ENCODE data around the gene HAUS3.
A peak's percentile ranks its signal among the peaks of the same experiment; 100 is the strongest.

The HAUS3 gene

DNA sequence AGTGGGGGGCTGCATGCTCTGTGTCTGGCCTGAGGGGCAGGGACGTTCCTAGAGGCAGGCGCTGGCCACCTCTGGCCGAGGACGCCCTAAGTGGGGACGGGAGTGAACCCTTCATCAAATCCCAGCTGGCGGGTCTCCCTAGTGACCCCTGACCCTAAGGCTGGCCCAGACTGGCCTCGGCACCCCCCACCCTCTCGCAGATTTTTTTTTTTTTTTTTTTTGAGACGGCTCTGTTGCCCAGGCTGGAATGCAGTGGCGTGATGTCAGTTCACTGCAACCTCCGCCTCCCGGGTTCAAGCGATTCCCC is 21.0 kb upstream of the HAUS3 start:
- no peak for DNase-seq

DNA sequence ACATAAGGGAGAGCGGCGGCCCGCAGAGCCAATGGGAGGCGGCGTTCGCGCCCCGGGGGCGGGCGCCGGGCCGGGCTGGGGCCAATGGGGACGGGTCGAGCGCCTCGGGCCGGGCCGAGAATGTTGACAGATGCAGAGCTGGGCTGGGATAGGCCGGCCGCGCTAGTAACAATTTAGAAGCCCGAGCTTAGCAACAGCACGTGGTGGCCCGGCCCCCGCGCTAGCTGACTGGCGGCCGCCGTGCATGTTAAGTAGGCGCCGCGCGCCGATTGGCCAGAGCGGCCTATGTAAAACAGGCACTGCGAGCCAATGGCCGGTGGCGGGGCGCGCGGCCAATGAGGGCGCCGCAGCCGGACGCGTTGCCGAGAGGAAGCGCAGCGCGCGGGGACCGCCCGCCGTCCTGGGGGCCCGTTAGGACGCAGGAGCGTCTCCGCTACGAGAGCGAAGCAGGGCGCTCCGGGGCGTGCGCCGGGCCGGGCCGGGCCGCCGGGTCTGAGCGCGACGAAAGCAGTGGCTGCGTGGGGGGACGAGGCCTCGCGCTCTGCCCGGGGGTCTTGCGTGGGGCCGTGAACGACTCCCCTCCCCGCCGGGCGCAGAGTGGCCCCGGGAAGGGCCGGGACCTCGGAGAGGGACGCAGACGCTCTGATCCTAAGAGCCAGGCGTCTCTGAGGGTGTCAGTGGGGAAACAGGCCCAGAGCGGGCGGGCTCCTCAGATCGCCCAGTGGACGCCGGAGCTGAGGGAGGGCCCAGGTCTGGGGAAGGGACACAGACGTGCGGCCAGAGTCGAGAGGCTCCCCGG is 20.4 kb upstream of the HAUS3 start:
- DNase-seq = peak; percentile 92

DNA sequence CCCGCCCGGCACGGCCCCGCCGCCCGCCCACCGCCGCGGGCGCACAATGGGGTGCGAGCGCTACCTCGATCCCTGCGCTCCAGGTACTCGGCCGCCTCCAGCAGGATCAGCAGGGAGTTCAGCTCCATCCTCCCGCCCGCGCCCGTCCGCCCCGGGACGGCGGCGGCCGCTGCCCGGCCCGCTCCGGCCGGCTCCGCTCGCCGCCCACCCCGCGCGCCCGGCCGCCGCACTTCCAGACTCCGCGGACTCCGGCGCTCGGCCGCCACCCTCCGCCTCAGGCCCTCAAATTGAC is 19.9 kb upstream of the HAUS3 start, which contains the start of gene MXD4:
Gene MXD4, minus strand, starts transcription at position 257 of the 292 bp plus-strand sequence. Its CDS starts 129 bp downstream, at position 128.
- DNase-seq = no peak

DNA sequence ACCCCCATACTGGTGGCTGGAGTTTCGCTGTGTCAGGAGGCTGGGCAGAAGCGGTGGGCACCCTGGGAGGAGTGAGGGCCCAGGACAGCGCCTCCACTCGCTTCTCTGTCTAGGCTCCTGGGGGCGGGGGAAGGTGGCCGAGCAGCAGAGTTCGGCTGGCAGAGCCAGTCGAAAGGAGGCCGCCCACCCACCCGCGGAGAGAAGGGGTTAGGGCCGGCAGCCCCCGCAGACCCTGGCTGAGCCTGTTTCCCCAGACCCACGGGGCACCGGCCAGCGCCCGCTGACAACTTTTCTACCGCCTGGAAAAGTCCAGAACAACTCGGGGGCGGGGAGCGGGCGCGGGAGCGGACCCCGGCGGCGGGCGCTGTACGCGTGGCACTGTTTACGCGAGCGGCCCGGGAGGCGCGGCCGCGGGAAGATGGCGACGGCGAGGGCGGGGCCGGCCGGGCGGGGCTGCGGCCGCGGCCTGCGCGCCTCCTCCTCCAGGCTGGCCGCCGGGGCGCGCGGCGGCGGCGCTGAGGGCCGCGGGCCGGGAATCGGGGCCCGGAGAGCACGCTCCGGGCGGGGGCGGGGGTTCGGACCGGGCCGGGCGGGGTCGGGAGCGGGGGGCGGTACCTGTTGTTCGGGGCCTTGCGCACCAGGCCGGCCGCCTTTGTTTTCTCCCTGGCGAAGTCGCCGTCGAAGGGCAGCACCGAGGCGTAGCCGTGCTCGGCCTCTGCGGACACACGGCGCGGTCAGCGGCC is 19.4 kb upstream of the HAUS3 start:
- no peak for DNase-seq

DNA sequence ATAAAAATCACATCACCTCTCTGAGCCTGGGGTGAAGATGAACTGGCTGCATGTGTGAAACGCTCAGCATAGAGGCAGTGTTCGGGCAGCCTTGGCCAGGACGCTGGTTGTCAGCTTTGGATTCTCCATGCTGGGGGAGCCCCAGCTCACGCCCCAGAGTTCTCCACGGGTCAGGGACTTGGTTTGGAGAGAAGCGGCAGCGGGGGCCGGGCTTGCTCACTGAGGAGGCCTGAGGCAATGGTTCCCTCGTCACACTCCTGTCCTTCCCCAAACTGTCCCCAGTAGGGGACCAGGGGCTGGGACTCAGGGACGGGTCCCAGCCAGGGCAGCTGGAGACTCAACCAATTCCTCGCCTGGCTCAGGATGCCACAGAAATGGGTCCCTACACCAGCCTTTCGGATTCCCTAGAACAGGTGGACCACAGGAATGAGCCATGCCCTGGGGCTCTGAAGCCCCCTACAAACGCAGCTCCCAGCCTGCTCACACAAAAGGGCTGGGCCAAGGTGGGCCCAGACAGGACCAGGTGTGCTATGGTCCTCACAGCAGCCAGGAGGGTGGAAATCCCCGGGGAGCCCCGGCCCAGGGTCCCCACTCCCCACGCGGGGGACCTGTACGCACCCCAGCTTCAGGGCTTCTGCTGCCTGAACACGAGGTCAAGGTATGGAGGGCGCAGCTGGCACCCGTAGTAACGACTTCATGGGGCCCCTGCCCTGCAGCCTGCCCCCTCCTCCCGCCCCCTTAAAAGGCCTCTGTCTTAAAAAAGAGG is 18.6 kb upstream of the HAUS3 start:
- no peak for DNase-seq

DNA sequence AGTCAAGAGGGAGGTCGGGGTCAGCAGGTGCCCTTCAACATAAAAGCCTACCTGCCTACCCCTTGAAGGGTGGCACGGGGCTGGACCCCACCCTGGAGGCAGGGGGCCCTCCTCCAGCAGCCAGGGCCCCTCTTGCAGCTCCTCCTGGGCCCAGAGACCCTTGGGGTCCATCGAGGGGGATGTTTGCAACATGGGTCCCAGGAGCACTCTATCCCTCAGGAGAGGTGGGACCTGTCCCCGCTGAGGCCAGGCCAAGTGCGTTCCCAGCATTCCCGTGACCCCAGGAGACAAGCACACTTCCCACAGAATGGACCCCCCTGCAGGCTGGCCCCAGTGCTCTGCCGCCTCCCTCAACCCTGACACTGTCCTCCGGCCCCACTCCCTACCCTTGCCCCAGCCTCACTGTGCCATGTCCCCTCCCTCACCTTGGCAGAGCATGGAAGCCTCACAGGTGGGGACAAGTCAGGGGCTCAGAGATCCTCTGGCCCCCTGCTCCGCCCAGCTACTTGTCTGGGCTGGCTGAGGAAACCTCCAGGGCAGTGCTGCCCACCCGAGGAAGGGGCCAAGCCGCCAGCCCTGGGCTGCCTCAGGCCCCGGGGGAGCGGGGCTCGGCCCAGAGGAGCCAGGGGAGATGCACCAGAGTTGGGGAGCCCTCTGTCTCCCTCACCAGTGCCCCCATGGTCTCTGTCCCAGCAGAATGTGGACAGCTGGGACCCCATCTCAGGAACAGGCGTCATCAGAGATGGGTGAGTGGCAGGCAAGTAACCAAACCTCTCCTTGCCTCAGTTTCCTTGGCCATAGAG is 17.8 kb upstream of the HAUS3 start:
- DNase-seq = no peak

DNA sequence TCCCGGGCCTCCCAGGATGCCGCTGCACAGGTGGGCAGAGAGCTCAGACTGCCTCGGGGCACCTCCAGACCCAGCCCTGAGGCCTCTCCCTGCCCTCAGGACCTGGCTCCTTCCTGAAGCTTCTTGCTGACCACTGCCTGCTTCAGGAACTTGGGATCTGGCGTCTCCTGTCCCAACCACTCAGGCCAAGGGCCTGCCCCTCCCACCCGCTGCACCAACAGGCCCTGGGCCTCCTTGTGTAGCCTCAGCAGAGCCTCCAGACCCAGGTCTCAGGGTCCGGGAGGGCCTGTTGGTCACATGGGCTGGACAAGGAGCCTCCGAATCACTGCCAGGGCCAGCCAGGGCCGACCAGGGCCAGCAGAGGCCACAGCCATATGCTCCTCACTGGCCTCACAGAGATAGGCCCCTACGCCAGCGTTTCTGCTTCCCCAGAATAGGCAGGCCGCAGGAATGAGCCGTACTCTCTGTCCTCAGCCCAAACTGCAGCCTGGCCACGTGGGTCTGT is 17.2 kb upstream of the HAUS3 start:
- no peak for DNase-seq

DNA sequence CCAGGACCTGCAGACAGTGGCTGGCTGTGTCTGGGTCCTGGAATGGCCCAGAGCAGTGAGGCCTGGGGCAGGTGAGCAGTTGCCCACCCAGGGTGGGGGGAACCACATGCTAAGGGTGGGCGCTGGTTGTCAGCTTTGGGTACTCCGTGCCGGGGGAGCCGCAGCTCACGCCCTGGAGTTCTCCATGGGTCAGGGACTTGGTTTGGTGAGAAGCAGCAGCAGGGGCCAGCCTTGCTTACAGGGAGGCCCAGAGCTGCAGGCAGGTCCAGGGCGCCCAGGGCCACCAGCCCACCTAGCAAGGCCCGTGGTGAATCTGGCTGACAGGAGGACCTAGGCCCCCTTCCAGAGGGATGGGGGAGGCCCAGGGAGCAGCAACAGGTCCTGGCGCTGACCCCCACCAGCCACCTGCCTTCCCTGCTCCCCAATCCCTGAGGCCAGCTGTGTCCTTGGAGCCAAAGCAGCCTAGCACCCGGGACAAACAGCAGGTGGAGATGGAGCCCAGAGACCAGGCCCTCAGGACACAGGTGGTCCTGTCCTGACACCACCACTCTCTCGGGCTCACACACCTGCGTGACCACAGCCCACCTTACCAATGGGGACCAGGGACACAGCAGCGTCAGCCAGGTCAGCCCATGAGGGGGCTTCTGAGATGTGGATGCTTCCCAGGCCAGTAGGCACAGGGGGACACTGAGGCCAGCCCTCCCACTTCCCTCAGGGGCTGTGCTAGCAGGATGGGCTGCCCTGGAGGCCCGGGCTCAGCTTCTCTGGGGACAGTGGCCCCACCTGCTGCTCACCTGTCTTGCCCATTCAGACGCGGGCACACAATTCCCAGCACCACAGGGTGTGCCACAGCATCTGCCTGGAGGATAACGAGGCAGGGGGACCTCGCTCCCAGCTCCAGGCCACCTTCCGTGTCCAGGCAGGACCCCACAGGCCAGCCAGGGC is 16.4 kb upstream of the HAUS3 start:
- no peak for DNase-seq

DNA sequence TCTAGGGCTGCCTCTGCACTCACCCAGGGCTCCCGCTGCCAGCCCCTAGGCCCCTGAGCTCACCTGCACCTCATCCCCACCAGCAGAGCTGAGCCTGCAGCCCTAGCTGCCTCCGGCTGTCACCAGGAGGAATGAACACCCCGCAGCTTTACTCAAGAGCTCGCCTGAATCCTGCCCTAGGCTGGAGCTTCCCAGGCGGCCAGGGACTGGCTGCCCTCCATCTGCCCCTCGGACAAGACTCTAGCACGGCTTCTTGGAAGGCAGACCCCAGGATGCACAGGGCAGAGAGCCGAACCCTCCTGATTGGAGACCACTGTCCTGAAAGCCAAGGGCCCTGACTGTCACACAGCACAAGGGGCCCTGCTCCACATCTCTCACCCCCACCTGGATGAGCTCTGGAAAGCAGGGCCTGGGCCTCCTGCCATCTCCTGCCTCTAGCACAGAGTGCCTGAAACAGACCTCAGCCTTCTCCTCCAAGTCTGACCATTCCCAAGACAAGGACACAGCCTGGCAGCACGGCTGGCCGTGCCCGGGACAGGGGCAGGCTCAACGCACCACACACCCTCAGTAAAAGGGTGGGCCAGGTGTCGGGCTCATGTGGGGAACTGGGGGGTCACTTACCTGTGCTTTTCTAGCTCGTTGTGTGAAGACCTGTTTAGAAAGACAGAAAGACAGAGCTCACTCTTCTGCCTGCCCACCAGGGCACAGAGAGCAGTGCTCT is 15.6 kb upstream of the HAUS3 start:
- DNase-seq = no peak

DNA sequence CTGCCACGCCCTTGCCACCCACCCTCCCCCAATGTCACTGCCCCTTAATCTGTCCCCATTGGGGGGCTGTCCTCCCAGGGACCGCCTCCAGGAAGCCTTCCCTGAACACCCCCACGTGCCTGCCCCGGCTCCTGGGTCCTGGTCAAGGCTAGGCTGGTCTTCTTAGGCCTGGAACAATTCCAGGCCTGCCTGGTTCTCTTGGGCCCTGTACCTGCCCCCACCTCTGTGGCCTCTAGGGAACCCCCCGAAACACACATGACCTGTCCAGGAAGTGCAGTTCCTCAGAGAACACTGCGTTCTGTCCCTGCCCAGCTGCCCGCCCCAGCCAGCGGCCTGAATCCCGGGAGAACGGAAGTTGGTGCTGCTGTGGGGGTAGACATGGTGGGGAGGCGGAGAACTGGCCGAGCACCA is 14.9 kb upstream of the HAUS3 start:
- no peak for DNase-seq

DNA sequence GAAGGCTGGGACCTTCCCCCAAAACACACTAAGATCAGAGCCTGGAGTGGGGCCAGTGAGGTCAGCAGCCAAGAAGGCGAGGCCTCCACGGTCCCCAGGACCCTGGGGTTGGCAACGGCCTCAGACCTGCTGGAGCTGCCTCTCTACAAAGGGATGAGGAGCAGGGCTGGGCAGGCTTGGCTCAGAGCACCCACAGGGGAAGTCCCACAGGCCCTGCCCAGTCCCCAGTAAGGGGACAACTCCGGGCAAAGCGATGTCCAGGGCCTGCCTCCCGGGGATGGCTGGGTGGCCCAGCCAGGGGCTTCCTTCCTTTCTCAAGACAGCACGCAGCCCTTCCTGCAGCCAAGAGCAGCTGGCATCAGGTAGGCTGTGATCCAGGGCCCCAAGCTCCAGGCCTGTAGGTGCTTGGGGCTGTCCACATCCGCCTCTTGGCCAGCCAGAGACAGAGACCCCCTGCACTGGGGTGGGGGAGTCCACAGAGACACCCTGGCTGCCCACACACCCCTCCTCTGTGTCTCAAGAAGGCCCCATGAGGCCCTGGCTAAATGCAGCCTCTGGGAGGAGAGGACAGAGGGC is 14.3 kb upstream of the HAUS3 start:
- no peak for DNase-seq

DNA sequence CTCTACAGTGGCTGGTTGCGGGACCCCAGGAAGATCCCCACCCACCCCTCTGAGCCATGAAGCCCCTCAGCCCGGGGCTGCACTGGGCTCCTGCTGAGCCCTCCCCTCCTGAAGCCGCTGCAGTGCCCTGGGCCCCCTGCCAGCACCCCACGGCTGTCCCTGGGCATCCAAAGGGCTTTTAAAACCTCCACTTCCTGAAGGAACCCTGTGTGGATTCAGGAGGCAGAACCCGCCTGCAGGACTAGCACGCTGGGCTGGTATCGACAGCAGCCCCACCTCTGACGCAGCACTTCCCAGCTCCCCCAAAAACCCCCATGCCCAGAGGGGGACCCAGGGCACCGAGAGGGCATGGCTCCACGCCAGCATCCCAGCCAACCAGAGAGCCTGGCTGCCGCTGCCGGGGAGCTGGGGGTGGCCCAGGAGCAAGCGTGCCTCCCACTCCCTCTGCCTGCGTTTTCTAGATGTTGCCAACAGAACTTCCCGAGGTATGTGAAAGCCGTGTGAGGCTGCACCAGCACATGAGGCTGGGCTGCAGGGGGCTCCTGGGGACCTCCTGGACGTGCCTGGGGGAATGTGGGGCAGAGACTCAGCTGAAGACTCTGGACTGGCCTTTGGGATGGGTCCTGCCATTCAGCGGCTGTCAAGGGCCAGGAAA is 13.7 kb upstream of the HAUS3 start:
- no peak for DNase-seq

DNA sequence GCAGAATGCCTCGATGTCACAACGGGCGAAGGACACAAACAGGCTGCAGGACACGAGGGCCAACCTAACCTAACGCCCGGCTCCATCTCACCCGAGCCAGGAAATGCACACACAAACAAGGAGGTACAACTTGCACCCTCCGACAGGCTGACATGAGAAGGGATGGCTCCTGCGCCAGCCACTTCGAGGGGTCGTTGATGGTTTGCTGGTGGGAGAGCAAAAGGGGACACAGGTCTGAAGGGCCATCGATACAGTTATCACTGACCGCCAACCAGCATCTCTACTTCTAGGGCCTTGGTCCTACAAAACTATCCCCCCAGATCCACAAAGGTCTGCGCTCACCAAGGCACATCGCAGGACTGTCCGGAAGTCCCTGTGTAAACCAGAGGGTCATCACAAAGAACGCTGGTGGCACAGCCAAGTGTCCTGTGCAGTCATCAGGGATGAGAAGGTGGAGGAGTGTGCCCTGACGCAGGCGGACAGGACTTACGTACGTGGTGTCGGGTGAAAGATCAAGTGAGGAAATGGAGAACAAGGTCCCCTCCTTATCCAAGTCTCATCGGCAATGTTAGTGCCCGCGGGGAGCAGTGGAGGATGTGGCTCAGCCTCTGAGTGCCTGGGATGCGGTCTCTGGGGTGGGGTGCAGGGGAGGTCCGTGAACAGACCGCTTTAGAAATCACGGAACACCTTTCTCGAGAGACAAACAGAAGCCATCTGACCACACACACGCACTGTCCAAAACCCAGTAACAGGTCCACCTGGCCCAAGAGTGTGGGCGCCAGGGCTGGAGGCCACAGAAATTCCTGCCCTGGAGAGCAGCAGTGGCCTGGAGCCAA is 13.0 kb upstream of the HAUS3 start:
- no peak for DNase-seq

DNA sequence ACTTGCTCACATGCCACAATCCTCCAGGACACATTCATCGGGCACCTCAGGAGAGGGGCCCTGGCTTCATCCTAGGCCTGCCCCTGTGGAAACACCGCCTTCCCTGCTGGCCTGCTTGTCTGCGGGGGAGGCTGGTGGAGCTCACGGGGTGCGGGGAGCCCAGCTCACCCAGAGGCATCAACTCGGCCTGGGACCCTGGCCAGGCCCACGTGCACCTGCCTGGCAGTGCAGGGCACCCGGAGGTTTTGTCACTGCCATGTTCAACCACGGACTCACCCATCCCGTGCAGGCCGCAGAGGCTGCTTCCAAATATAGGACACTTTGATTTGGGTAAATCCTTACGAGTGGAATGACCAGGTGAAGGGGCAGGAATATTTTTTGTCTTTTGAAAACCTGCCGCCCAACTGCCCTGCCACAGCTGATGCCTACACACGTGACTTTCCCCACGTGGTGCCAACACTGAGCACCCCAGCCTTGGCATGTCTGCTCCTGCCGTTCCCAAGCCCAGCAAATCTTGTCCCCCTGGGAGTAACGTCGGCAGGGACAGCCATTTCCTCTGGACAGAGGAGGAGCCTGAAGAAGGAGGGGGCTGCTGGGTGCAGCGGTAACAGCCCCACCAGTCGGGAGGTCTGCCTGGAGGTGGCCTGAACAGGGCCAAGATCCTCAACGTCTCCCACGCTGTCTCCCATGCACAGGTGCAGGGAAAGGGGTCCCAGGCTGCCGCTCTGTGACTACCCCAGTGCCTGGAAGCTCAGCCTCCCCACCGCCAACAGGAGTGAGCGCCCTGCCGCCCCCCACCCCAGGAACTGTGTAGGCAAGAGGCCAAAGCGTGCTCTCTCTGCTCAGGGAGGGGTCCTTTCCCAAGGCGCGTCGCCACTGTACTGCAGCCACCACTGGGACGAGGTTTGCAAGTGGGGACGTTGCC is 11.5 kb upstream of the HAUS3 start:
- no peak for DNase-seq

DNA sequence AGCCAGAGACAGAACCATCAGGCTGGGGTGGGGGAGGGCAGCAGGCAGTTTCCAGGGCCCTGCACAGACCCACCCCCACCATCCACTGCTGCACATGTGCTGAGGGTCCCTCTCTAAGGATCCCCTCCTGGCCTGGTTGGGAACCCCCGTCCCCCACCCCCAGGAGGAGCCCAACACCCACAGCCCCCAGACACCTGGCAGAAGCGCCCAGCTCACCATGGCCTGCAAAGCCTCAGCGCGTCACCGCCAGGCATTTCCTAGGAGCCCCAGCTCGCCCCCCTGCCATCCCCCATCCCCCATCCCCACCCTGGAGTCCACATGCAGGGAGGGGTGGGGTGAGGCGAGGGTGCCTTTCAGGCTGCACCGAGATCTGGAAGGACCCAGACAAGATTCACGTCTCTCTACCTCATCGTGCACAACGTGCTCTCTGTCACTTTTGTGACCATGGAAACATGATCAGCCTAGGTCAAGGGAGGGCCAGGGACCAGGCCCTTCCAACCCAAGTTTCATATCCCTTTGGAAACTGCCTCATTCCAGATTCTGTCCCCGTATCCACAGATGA is 10.7 kb upstream of the HAUS3 start:
- DNase-seq = no peak

DNA sequence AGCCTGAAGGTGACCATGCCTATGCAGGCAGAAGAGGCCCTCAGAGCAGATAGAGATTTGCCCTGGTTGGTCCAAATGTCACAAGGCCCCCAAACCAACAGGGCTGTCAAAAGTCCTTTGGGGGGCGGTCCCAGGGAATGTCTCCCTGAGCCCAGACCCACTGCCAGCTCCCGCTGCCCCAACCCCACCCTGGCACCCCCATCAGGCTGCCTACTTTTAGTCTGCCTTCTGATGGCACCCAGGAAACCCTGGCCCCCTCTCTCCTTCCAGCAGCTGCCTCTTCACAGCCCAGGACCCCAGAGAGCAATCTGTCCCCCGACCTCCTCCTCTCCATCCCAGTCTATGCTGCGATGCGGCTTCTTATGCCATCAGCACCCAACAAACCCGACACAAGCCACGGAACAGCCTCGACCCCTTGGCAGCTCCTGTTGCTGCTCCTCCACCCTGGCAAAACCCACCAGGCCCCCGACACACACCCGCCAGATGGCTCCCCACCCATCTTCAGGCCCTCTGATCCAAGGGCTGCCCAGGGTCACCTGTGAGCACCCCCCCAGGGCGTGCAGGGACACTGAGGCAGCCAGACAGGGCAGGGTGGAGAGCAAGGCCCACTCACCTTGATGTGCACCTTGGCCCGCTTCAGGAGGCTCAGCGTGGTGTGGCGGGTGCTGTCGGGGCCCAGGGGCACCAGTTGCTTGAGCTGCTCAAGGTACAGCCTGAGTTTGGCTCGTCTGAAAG is 10.0 kb upstream of the HAUS3 start:
- DNase-seq = no peak
